HL-60 (cell line): ENCODE results near the gene DOP1A.

ENCODE experiments used
- DNase-seq, 2 experiments: peaks; one replicate each; pipeline ENCODE4 v3.0.0-alpha.2; 2010 to 2020; ENCODE audit warnings: low read depth in 1 of 2, low spot score in 1 of 2
- H3K27ac ChIP-seq: fragments of 250-450 bp; sonication (Bioruptor Pico); replicated peaks from 2 replicates; pipeline ENCODE4 v1.5.1; 2020; ENCODE audit warnings: mild to moderate bottlenecking, moderate library complexity
- H3K27me3 ChIP-seq: fragments of 250-450 bp; sonication (Bioruptor Pico); 2 replicates; pipeline ENCODE4 v1.5.1; 2021; ENCODE audit warnings: mild to moderate bottlenecking, moderate library complexity; ENCODE audit not compliant: insufficient read depth, poor library complexity, severe bottlenecking
- H3K4me3 ChIP-seq: replicated peaks from 2 replicates; pipeline ENCODE4 v1.5.1; 2011; ENCODE audit warnings: mild to moderate bottlenecking, control low read depth, low read length; ENCODE audit not compliant: insufficient read depth
- CTCF ChIP-seq: IDR thresholded peaks from one replicate; pipeline ENCODE4 v1.5.1; 2011; ENCODE audit warnings: low read length, control low read depth, inconsistent platforms; ENCODE audit not compliant: insufficient read depth
- GABPA ChIP-seq: IDR thresholded peaks from 2 replicates; pipeline ENCODE4 v1.6.1; 2012; ENCODE audit warnings: low read depth
- POLR2AphosphoS5 ChIP-seq: IDR thresholded peaks from 2 replicates; pipeline ENCODE4 v1.6.1; 2012; ENCODE audit warnings: low read depth
- REST ChIP-seq: IDR thresholded peaks from 2 replicates; pipeline ENCODE4 v1.6.1; 2012; ENCODE audit warnings: low read depth; ENCODE audit not compliant: insufficient replicate concordance
- SPI1 ChIP-seq: IDR thresholded peaks from 2 replicates; pipeline ENCODE4 v1.6.1; 2012; ENCODE audit warnings: low read depth, mild to moderate bottlenecking, borderline replicate concordance

The DOP1A gene

DNA sequence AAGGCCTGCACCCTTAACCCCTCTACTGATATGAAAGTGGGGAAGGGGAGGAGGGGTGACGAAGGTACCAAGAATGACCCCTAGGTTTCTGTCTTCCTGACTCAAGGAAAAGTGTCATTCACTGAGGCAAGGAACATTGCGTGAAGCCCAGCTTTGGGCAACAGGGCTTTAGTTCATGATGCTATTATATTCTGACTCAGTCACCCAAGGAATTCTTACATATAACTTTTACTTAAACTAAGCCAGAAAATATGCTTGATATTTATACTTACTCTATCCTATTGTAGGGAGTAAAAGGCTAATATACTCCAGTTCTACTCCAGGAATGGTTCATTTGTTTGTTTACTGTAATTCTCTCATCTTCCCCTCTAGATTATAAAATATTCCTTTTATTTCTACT is 60.5 kb downstream of the DOP1A start:
- TF ChIP-seq POLR2AphosphoS5: no peak
- TF ChIP-seq GABPA: no peak
- no peak for TF ChIP-seq REST
- no peak for TF ChIP-seq CTCF
- TF ChIP-seq SPI1: no peak
- no peaks in the 10 kb centered on the region for H3K27me3 ChIP-seq
- H3K27ac ChIP-seq: no peak overlapping the region
- no peak overlapping the region for H3K4me3 ChIP-seq
- DNase-seq: no peak

DNA sequence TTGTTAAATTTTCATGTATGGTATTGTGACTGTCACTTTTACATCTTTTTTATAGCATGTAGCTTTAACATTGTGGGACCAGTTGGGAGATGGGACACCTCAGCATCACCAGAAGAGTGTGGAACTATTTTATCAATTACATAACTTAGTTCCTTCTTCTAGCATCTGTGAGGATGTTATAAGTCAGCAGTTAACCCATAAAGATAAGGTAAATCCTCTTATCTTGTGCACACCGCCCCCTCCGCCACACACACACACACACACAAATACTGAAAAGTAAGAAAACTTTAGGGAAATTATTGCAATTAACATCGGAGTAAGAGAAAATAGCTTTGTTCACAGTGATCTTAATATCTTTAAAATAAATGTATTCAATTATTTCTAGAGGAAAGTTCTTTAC is 64.7 kb downstream of the DOP1A start:
- Histone ChIP-seq H3K27ac (no peak overlapping the region), H3K4me3 (no peak overlapping the region), H3K27me3 (no peaks in the 10 kb centered on the region)
- DNase-seq: no peak
- TF ChIP-seq SPI1 (no peak), POLR2AphosphoS5 (no peak)

- Histone ChIP-seq H3K4me3 (no peak overlapping the region), H3K27me3 (no peaks in the 10 kb centered on the region), H3K27ac (no peak overlapping the region)
- DNase-seq: no peak
- TF ChIP-seq POLR2AphosphoS5: no peak
- no peak for TF ChIP-seq CTCF
- no peak for TF ChIP-seq REST
- no peak for TF ChIP-seq GABPA
- no peak for TF ChIP-seq SPI1
These were observed 70.7 kb downstream of the DOP1A start for GRCh38 chr6:83138118-83138722.

GRCh38 chr6:83138758-83139157 is 71.3 kb downstream of the DOP1A start:
- DNase-seq: no peak
- no peak for TF ChIP-seq CTCF
- no peak for TF ChIP-seq GABPA
- TF ChIP-seq REST: no peak
- TF ChIP-seq SPI1: no peak
- no peak for TF ChIP-seq POLR2AphosphoS5
- Histone ChIP-seq H3K4me3 (no peak overlapping the region), H3K27ac (no peak overlapping the region), H3K27me3 (no peaks in the 10 kb centered on the region)
